Stimulated activated naive CD4-positive, alpha-beta T cell treated with Interleukin-2 at 50 U/mL for 16 hours (primary cell): Measurements from ENCODE around the gene SFSWAP.
"Not testable (repeated sequence)": the region's sequence is repeated elsewhere in the genome, so short reads cannot be mapped to it uniquely, and the experiment has no call there.

Experiments
- DNase-seq: peaks from one replicate; lab custom pipeline; 2025; lab: John Stamatoyannopoulos, UW

SFSWAP gene

GRCh38 chr12:131736446-131737149 is 25.7 kb downstream of the SFSWAP start:
- no peak for DNase-seq

GRCh38 chr12:131737150-131737827 is 26.4 kb downstream of the SFSWAP start:
- no peak for DNase-seq

GRCh38 chr12:131738196-131738595 is 27.3 kb downstream of the SFSWAP start:
- DNase-seq = no peak

- no peak for DNase-seq
These were observed 29.7 kb downstream of the SFSWAP start for GRCh38 chr12:131740626-131741025.

GRCh38 chr12:131742761-131743160 is 31.9 kb downstream of the SFSWAP start:
- DNase-seq = not testable (repeated sequence)

- not testable (repeated sequence) for DNase-seq
These were observed 32.5 kb downstream of the SFSWAP start for GRCh38 chr12:131743410-131743809.

- not testable (repeated sequence) for DNase-seq
These were observed 33.0 kb downstream of the SFSWAP start for GRCh38 chr12:131743880-131744279.

- DNase-seq = not testable (repeated sequence)
These were observed 33.8 kb downstream of the SFSWAP start for GRCh38 chr12:131744675-131745074.

- no peak for DNase-seq
These were observed 34.8 kb downstream of the SFSWAP start for GRCh38 chr12:131745706-131746105.

- no peak for DNase-seq
These were observed 36.6 kb downstream of the SFSWAP start for GRCh38 chr12:131747276-131748177.

- DNase-seq = no peak
These were observed 38.9 kb downstream of the SFSWAP start for GRCh38 chr12:131749618-131750315.

- DNase-seq = no peak
These were observed 40.4 kb downstream of the SFSWAP start for GRCh38 chr12:131751335-131751734.

- DNase-seq = no peak
These were observed 41.6 kb downstream of the SFSWAP start for GRCh38 chr12:131752451-131752850.

GRCh38 chr12:131753005-131753404 is 42.1 kb downstream of the SFSWAP start:
- no peak for DNase-seq

GRCh38 chr12:131753757-131754156 is 42.9 kb downstream of the SFSWAP start:
- no peak for DNase-seq

GRCh38 chr12:131754184-131754583 is 43.3 kb downstream of the SFSWAP start:
- DNase-seq = no peak

GRCh38 chr12:131755305-131756113 is 44.6 kb downstream of the SFSWAP start:
- no peak for DNase-seq

- DNase-seq = no peak
These were observed 45.6 kb downstream of the SFSWAP start for GRCh38 chr12:131756441-131756840.

- DNase-seq = no peak
These were observed 46.2 kb downstream of the SFSWAP start for GRCh38 chr12:131757111-131757510.

- DNase-seq = no peak
These were observed 47.3 kb downstream of the SFSWAP start for GRCh38 chr12:131758016-131758739.
